CD4-positive, alpha-beta memory T cell (primary cell): ENCODE results near the gene TUBGCP4. TPM values are rescaled to one million over a fixed set of nuclear protein-coding genes. Genes with fewer than 3 reads are reported as not detected.
"Not testable (repeated sequence)": the region's sequence is repeated elsewhere in the genome, so short reads cannot be mapped to it uniquely, and the experiment has no call there.

Experiments used
- CTCF ChIA-PET: fragments of 350-600 bp; sonication (Branson Sonifier 250); formaldehyde crosslinking; loops from one replicate; lab custom pipeline; 2021; ENCODE audit warnings: inconsistent platforms; ENCODE audit not compliant: partially characterized antibody; lab: Charles Lee
- POLR2A ChIA-PET: fragments of 350-600 bp; sonication (Branson Sonifier 250); formaldehyde crosslinking; loops from one replicate; lab custom pipeline; 2021; ENCODE audit not compliant: partially characterized antibody; lab: Charles Lee
- DNase-seq, 5 donors: peaks; one replicate each; pipeline versions ENCODE4 v3.0.0 to v3.0.0-alpha.2; 2020 to 2022; ENCODE audit warnings: mixed read lengths in 1 of 5
- H3K27ac ChIP-seq: one replicate; pipeline ENCODE4 v1.7.0; 2013; ENCODE audit warnings: low read depth, low read length
- H3K27me3 ChIP-seq: 2 replicates; pipeline ENCODE4 v1.7.0; 2013; ENCODE audit warnings: mild to moderate bottlenecking, low read length, moderate library complexity; ENCODE audit not compliant: insufficient read depth
- H3K36me3 ChIP-seq: 2 replicates; pipeline ENCODE4 v1.7.0; 2013; ENCODE audit warnings: mild to moderate bottlenecking, low read length, moderate library complexity; ENCODE audit not compliant: insufficient read depth
- H3K4me1 ChIP-seq: 2 replicates; pipeline ENCODE4 v1.7.0; 2013; ENCODE audit warnings: mild to moderate bottlenecking, low read length, moderate library complexity; ENCODE audit not compliant: insufficient read depth
- H3K4me3 ChIP-seq, 2 donors: one replicate each; pipeline ENCODE4 v1.7.0; 2013; ENCODE audit warnings: low read length in 2 of 2, mild to moderate bottlenecking in 1 of 2
- H3K9me3 ChIP-seq, 2 donors: one replicate each; pipeline ENCODE4 v1.7.0; 2013; ENCODE audit warnings: low read length in 2 of 2, control low read depth in 1 of 2; ENCODE audit not compliant: control insufficient read depth in 1 of 2
- H3K27ac Mint-ChIP-seq, 7 donors: one replicate each; pipeline ENCODE4 v1.8.0; 2020 to 2021; ENCODE audit warnings: mixed read lengths in 7 of 7, mild to moderate bottlenecking in 6 of 7, inconsistent platforms in 3 of 7, moderate library complexity in 3 of 7
- H3K27me3 Mint-ChIP-seq, 2 donors: one replicate each; pipeline ENCODE4 v1.8.0; 2020 to 2021; ENCODE audit warnings: mixed read lengths in 2 of 2
- H3K36me3 Mint-ChIP-seq, 2 donors: one replicate each; pipeline ENCODE4 v1.8.0; 2020 to 2021; ENCODE audit warnings: mixed read lengths in 2 of 2, inconsistent platforms in 1 of 2, mild to moderate bottlenecking in 1 of 2
- H3K4me1 Mint-ChIP-seq, 4 donors: one replicate each; pipeline ENCODE4 v1.8.0; 2020 to 2021; ENCODE audit warnings: mixed read lengths in 4 of 4, mild to moderate bottlenecking in 1 of 4
- H3K4me3 Mint-ChIP-seq, 8 donors: one replicate each; pipeline ENCODE4 v1.8.0; 2020 to 2021; ENCODE audit warnings: mixed read lengths in 8 of 8, mild to moderate bottlenecking in 7 of 8, moderate library complexity in 6 of 8, inconsistent platforms in 3 of 8
- H3K9me3 Mint-ChIP-seq, 8 donors: one replicate each; pipeline ENCODE4 v1.8.0; 2020 to 2021; ENCODE audit warnings: mixed read lengths in 8 of 8, mild to moderate bottlenecking in 5 of 8, inconsistent platforms in 3 of 8, moderate library complexity in 1 of 8
- intact Hi-C: fragments of 100-400 bp; cut with micrococcal nuclease; formaldehyde crosslinking; loops from one replicate; pipeline ENCODE4 v1.15.1; 2023
- polyA plus RNA-seq, 2 donors: library from polyadenylated mRNA; unstranded; fragments of 300-500 nt; fragmentation: Illumina TruSeq; gene quantifications; one replicate each; pipeline ENCODE4 v1.2.3, GENCODE V29; 2021
- total RNA-seq, 2 experiments: library from RNA; stranded (reverse); gene quantifications; one replicate each; pipeline ENCODE4 v1.2.3, GENCODE V29; 2021

Gene TUBGCP4
- total and polyA plus RNA-seq, 4 experiments from 2014 or later: 10.2 to 23.9 (median 17.9) TPM

GRCh38 chr15:43376017-43376705 is 5.3 kb downstream of the TUBGCP4 start:
- intact Hi-C loops: loop anchor here (5.0 kb wide), 1 partner anchor 136 kb away; no protein-coding TSS in a partner anchor

GRCh38 chr15:43378601-43379000 is 7.7 kb downstream of the TUBGCP4 start:
- H3K4me3 ChIP-seq: no peak overlapping the region
- intact Hi-C loops: loop anchor here (5.0 kb wide), 1 partner anchor 134 kb away; no protein-coding TSS in a partner anchor
- Mint-ChIP-seq H3K27ac (peak overlapping the region in 1 of 7 donors; percentile 17), H3K27me3 (no peaks in the 10 kb centered on the region), H3K9me3 (no peaks in the 10 kb centered on the region), H3K4me1 (peaks cover 4 to 11% (median 7%) of the 10 kb centered on the region in 4 donors), H3K36me3 (peaks cover 33 to 51% of the 10 kb centered on the region in 2 donors), H3K4me3 (no peak overlapping the region)
- no peak overlapping the region for H3K27ac ChIP-seq
- no peaks in the 10 kb centered on the region for H3K27me3 ChIP-seq
- H3K9me3 ChIP-seq: no peaks in the 10 kb centered on the region
- CTCF ChIA-PET: interaction anchor here (0.8 to 1.1 kb wide), 2 partner anchors 12 to 134 kb away, joined by 3 read pairs; no protein-coding TSS in a partner anchor
- H3K4me1 ChIP-seq: no peaks in the 10 kb centered on the region
- no peak for DNase-seq
- peaks cover 20% of the 10 kb centered on the region for H3K36me3 ChIP-seq
- POLR2A ChIA-PET: no interaction called here

More at GRCh38 chr15:43376017-43376705, 5.3 kb downstream of the TUBGCP4 start:
- H3K36me3 Mint-ChIP-seq: peaks cover 22 to 36% of the 10 kb centered on the region in 2 donors
- no peaks in the 10 kb centered on the region for H3K9me3 Mint-ChIP-seq
- DNase-seq: peak; percentile 13 to 42 (median 29)
- Histone ChIP-seq H3K27ac (no peak overlapping the region), H3K9me3 (no peaks in the 10 kb centered on the region), H3K4me3 (no peak overlapping the region), H3K36me3 (peaks cover 15% of the 10 kb centered on the region), H3K4me1 (peaks cover 13% of the 10 kb centered on the region), H3K27me3 (no peaks in the 10 kb centered on the region)
- CTCF ChIA-PET: interaction anchor here (0.8 to 3.5 kb wide), 20 partner anchors 8 to 138 kb away, joined by 3 to 29 read pairs (median 4); no protein-coding TSS in a partner anchor
- H3K4me3 Mint-ChIP-seq: peak overlapping the region in 2 of 8 donors; percentile 20 to 54
- no peaks in the 10 kb centered on the region for H3K27me3 Mint-ChIP-seq
- H3K27ac Mint-ChIP-seq: no peak overlapping the region
- POLR2A ChIA-PET: interaction anchor here (0.7 kb wide), 2 partner anchors 47 to 134 kb away, joined by 3 read pairs; no protein-coding TSS in a partner anchor
- H3K4me1 Mint-ChIP-seq: peaks cover 17 to 28% (median 24%) of the 10 kb centered on the region in 4 donors

GRCh38 chr15:43382310-43382709 is 11.4 kb downstream of the TUBGCP4 start:
- peaks cover 0 to 7% (median under 1%) of the 10 kb centered on the region in 4 donors for H3K4me1 Mint-ChIP-seq

GRCh38 chr15:43383070-43383469 is 12.2 kb downstream of the TUBGCP4 start:
- Histone ChIP-seq H3K4me3 (no peak overlapping the region), H3K4me1 (no peaks in the 10 kb centered on the region), H3K27me3 (no peaks in the 10 kb centered on the region), H3K9me3 (no peaks in the 10 kb centered on the region), H3K27ac (no peak overlapping the region), H3K36me3 (peaks cover 36% of the 10 kb centered on the region)
- no peak overlapping the region for H3K4me3 Mint-ChIP-seq
- CTCF ChIA-PET: no interaction called here
- DNase-seq: no peak
- no peaks in the 10 kb centered on the region for H3K9me3 Mint-ChIP-seq
- peaks cover 0 to 1% (median under 1%) of the 10 kb centered on the region in 4 donors for H3K4me1 Mint-ChIP-seq
- no peak overlapping the region for H3K27ac Mint-ChIP-seq
- intact Hi-C loops: no loop called here
- no peaks in the 10 kb centered on the region for H3K27me3 Mint-ChIP-seq
- POLR2A ChIA-PET: no interaction called here
- H3K36me3 Mint-ChIP-seq: peaks cover 56 to 72% of the 10 kb centered on the region in 2 donors

More at GRCh38 chr15:43382310-43382709, 11.4 kb downstream of the TUBGCP4 start:
- POLR2A ChIA-PET: no interaction called here
- Histone ChIP-seq H3K27ac (no peak overlapping the region), H3K9me3 (no peaks in the 10 kb centered on the region), H3K36me3 (peaks cover 33% of the 10 kb centered on the region), H3K4me1 (no peaks in the 10 kb centered on the region), H3K27me3 (no peaks in the 10 kb centered on the region), H3K4me3 (no peak overlapping the region)
- DNase-seq: no peak
- Mint-ChIP-seq H3K27ac (no peak overlapping the region), H3K27me3 (no peaks in the 10 kb centered on the region), H3K36me3 (peaks cover 63 to 72% of the 10 kb centered on the region in 2 donors), H3K9me3 (no peaks in the 10 kb centered on the region), H3K4me3 (no peak overlapping the region)
- intact Hi-C loops: no loop called here
- CTCF ChIA-PET: no interaction called here

GRCh38 chr15:43390723-43391122 is 19.8 kb downstream of the TUBGCP4 start:
- Mint-ChIP-seq H3K4me3 (no peak overlapping the region), H3K36me3 (peaks cover 38 to 61% of the 10 kb centered on the region in 2 donors), H3K9me3 (no peaks in the 10 kb centered on the region), H3K27me3 (no peaks in the 10 kb centered on the region), H3K27ac (peak overlapping the region in 4 of 7 donors; percentile 8 to 59 (median 24)), H3K4me1 (peaks cover 0 to 5% (median 2%) of the 10 kb centered on the region in 4 donors)
- H3K27me3 ChIP-seq: no peaks in the 10 kb centered on the region
- H3K9me3 ChIP-seq: no peaks in the 10 kb centered on the region
- intact Hi-C loops: no loop called here
- no peak overlapping the region for H3K27ac ChIP-seq
- no peak overlapping the region for H3K4me3 ChIP-seq
- H3K4me1 ChIP-seq: no peaks in the 10 kb centered on the region
- DNase-seq: no peak
- CTCF ChIA-PET: interaction anchor here (0.5 to 1.1 kb wide), 3 partner anchors 12 to 186 kb away, joined by 3 to 4 read pairs (median 3); no protein-coding TSS in a partner anchor
- peaks cover 19% of the 10 kb centered on the region for H3K36me3 ChIP-seq
- POLR2A ChIA-PET: interaction anchor here (0.8 kb wide), 1 partner anchor 54 kb away, joined by 4 read pairs; no protein-coding TSS in a partner anchor

- DNase-seq, H3K27me3 ChIP-seq, intact Hi-C loops, H3K9me3 ChIP-seq, H3K27ac ChIP-seq, H3K27me3 Mint-ChIP-seq, H3K4me3 Mint-ChIP-seq, CTCF ChIA-PET, H3K4me3 ChIP-seq, POLR2A ChIA-PET, H3K4me1 Mint-ChIP-seq, H3K27ac Mint-ChIP-seq, H3K9me3 Mint-ChIP-seq, H3K4me1 ChIP-seq: not testable (repeated sequence)
- H3K36me3 Mint-ChIP-seq: peaks cover 41 to 70% of the 10 kb centered on the region in 2 donors
- H3K36me3 ChIP-seq: peaks cover 34% of the 10 kb centered on the region
Measured at GRCh38 chr15:43393592-43393991, 22.7 kb downstream of the TUBGCP4 start.

- H3K27me3 Mint-ChIP-seq: no peaks in the 10 kb centered on the region
- H3K4me1 Mint-ChIP-seq: peaks cover 5 to 8% (median 7%) of the 10 kb centered on the region in 4 donors
- no peaks in the 10 kb centered on the region for H3K4me1 ChIP-seq
- peaks cover 65 to 86% of the 10 kb centered on the region in 2 donors for H3K36me3 Mint-ChIP-seq
- no peak overlapping the region for H3K4me3 ChIP-seq
- H3K36me3 ChIP-seq: peaks cover 57% of the 10 kb centered on the region
- CTCF ChIA-PET: no interaction called here
- peak overlapping the region in 3 of 7 donors; percentile 6 to 82 (median 10) for H3K27ac Mint-ChIP-seq
- DNase-seq: no peak
- H3K27ac ChIP-seq: no peak overlapping the region
- H3K9me3 ChIP-seq: no peaks in the 10 kb centered on the region
- no peaks in the 10 kb centered on the region for H3K9me3 Mint-ChIP-seq
- POLR2A ChIA-PET: no interaction called here
- no peaks in the 10 kb centered on the region for H3K27me3 ChIP-seq
- intact Hi-C loops: no loop called here
- H3K4me3 Mint-ChIP-seq: no peak overlapping the region
Measured at GRCh38 chr15:43402255-43402654, 31.4 kb downstream of the TUBGCP4 start.
